ENCODE data around the gene MRPL24. TPM values are rescaled to one million over a fixed set of nuclear protein-coding genes. Genes with fewer than 3 reads are reported as not detected.

Gene MRPL24
- total RNA-seq, 2 experiments from 2014 or later, result 11.7 to 11.9 TPM

GRCh38 chr1:156768610-156769295, 27.9 kb upstream of the MRPL24 start:
- ATAC-seq (ENCODE audit: poor library complexity) (no peak), DNase-seq (no peak)
- Histone ChIP-seq H3K4me1 (ENCODE audit: insufficient read depth, low read length) (peaks cover 51% of the 10 kb centered on the region), H3K4me3 (ENCODE audit: low read length) (peak overlapping the region; percentile 87), H3K9me3 (ENCODE audit: control insufficient read depth in 1 of 2, insufficient read depth in 1 of 2, low read length in 2 of 2) (no peaks in the 10 kb centered on the region), H3K27ac (ENCODE audit: low read depth in 1 of 2, low read length in 2 of 2) (peak overlapping the region in 1 of 2 donors; percentile 23), H3K36me3 (ENCODE audit: insufficient read depth, low read length) (peaks cover 30% of the 10 kb centered on the region), H3K27me3 (ENCODE audit: control insufficient read depth in 1 of 2, insufficient read depth in 2 of 2, low read length in 2 of 2) (no peaks in the 10 kb centered on the region)
- intact Hi-C loops (cut with DNase I, micrococcal nuclease), result loop anchor here (2.0 to 10.0 kb wide), 4 partner anchors 40 to 716 kb away; partner anchors contain the start of genes ISG20L2 (in 1 of the 2), LAMTOR2 (in 1 of the 2), MEF2D (in 1 of the 2) and METTL25B (in 1 of the 2)
- Mint-ChIP-seq H3K36me3 (ENCODE audit: low read depth) (peaks cover 38% of the 10 kb centered on the region), H3K27me3 (no peaks in the 10 kb centered on the region), H3K9me3 (no peaks in the 10 kb centered on the region), H3K4me3 (no peak overlapping the region), H3K27ac (no peak overlapping the region), H3K4me1 (ENCODE audit: low read depth) (peaks cover 52% of the 10 kb centered on the region)
- POLR2A ChIA-PET, result interaction anchor here (0.7 to 4.2 kb wide), 8 partner anchors 10 to 63 kb away, joined by 3 to 169 read pairs (median 4); partner anchors contain the start of genes CRABP2, HDGF, ISG20L2 and METTL25B
- TF ChIP-seq CTCF (IDR thresholded peaks at IDR 0.05), result no peak
- CTCF ChIA-PET, result interaction anchor here (2.6 to 5.6 kb wide), 4 partner anchors 17 to 91 kb away, joined by 8 to 54 read pairs (median 12); partner anchors contain the start of genes HDGF and MRPL24

- no peaks in the 10 kb centered on the region for H3K27me3 ChIP-seq (ENCODE audit: control insufficient read depth in 1 of 2, insufficient read depth in 2 of 2, low read length in 2 of 2)
- Mint-ChIP-seq H3K4me1 (ENCODE audit: low read depth) (peaks cover 45% of the 10 kb centered on the region), H3K27ac (no peak overlapping the region), H3K9me3 (no peaks in the 10 kb centered on the region), H3K4me3 (no peak overlapping the region), H3K36me3 (ENCODE audit: low read depth) (peaks cover 31% of the 10 kb centered on the region), H3K27me3 (no peaks in the 10 kb centered on the region)
- no peak for TF ChIP-seq CTCF (IDR thresholded peaks at IDR 0.05)
- DNase-seq (peak in 9 of 14 experiments; percentile 8 to 74 (median 27)), ATAC-seq (ENCODE audit: poor library complexity) (no peak)
- peak overlapping the region; percentile 96 for H3K27ac ChIP-seq (ENCODE audit: low read depth in 1 of 2, low read length in 2 of 2)
- peaks cover 47% of the 10 kb centered on the region for H3K4me1 ChIP-seq (ENCODE audit: insufficient read depth, low read length)
- intact Hi-C loops (cut with DNase I, micrococcal nuclease), result loop anchor here (1.0 to 10.0 kb wide), 6 partner anchors 27 to 716 kb away; partner anchors contain the start of genes ISG20L2 (in 2 of the 2), METTL25B (in 2 of the 2), LAMTOR2 (in 1 of the 2) and MEF2D (in 1 of the 2)
- peak overlapping the region; percentile 87 for H3K4me3 ChIP-seq (ENCODE audit: low read length)
- peaks cover 23% of the 10 kb centered on the region for H3K36me3 ChIP-seq (ENCODE audit: insufficient read depth, low read length)
- H3K9me3 ChIP-seq (ENCODE audit: control insufficient read depth in 1 of 2, insufficient read depth in 1 of 2, low read length in 2 of 2), result no peaks in the 10 kb centered on the region
- ChIA-PET POLR2A (interaction anchor here (0.6 to 4.2 kb wide), 21 partner anchors 11 to 790 kb away, joined by 3 to 169 read pairs (median 4); partner anchors contain the start of genes ARHGEF2, CRABP2, HDGF and ISG20L2), CTCF (interaction anchor here (0.9 to 5.6 kb wide), 10 partner anchors 16 to 123 kb away, joined by 3 to 54 read pairs (median 6); partner anchors contain the start of genes HDGF, ISG20L2, METTL25B and MRPL24)
These were observed 27.2 kb upstream of the MRPL24 start for GRCh38 chr1:156767879-156768604.

All from CD4-positive, alpha-beta T cell (primary cell).